Stimulated activated memory B cell treated with anti-CD40 and anti-IgM and Interleukin-4, amounts not matched to agents 10 μg/mL and 1 μg/mL and 100 μg/mL, for 72 hours (primary cell): Measurements from ENCODE around the gene CAB39.

Source experiments
- ATAC-seq: fragments of 150-1000 bp; cut with Tn5 transposase; 2 replicates; pipeline ENCODE4 v1.10.0; 2021
- H3K27ac Mint-ChIP-seq: one replicate; pipeline ENCODE4 v1.8.0; 2022; ENCODE audit warnings: mild to moderate bottlenecking, mixed read lengths
- H3K27me3 Mint-ChIP-seq: one replicate; pipeline ENCODE4 v1.8.0; 2022; ENCODE audit warnings: mixed read lengths
- H3K36me3 Mint-ChIP-seq: one replicate; pipeline ENCODE4 v1.8.0; 2022; ENCODE audit warnings: mixed read lengths
- H3K4me1 Mint-ChIP-seq: one replicate; pipeline ENCODE4 v1.8.0; 2022; ENCODE audit warnings: mixed read lengths
- H3K4me3 Mint-ChIP-seq: one replicate; pipeline ENCODE4 v1.8.0; 2022; ENCODE audit warnings: mild to moderate bottlenecking, moderate library complexity, mixed read lengths
- H3K9me3 Mint-ChIP-seq: one replicate; pipeline ENCODE4 v1.8.0; 2022; ENCODE audit warnings: mixed read lengths

CAB39 gene

GRCh38 chr2:230746213-230746612 is 33.6 kb downstream of the CAB39 start:
- peaks cover 38% of the 10 kb centered on the region for H3K4me1 Mint-ChIP-seq
- no peaks in the 10 kb centered on the region for H3K27me3 Mint-ChIP-seq
- ATAC-seq = no peak
- H3K9me3 Mint-ChIP-seq = no peaks in the 10 kb centered on the region
- peaks cover 30% of the 10 kb centered on the region for H3K36me3 Mint-ChIP-seq
- no peak overlapping the region for H3K27ac Mint-ChIP-seq
- H3K4me3 Mint-ChIP-seq = no peak overlapping the region

- H3K27ac Mint-ChIP-seq = no peak overlapping the region
- no peaks in the 10 kb centered on the region for H3K27me3 Mint-ChIP-seq
- H3K4me3 Mint-ChIP-seq = no peak overlapping the region
- peaks cover 25% of the 10 kb centered on the region for H3K36me3 Mint-ChIP-seq
- no peaks in the 10 kb centered on the region for H3K9me3 Mint-ChIP-seq
- H3K4me1 Mint-ChIP-seq = peaks cover 41% of the 10 kb centered on the region
- no peak for ATAC-seq
Observed at GRCh38 chr2:230748087-230748486, 35.4 kb downstream of the CAB39 start.

GRCh38 chr2:230749111-230749510 is 36.5 kb downstream of the CAB39 start:
- Mint-ChIP-seq H3K27ac (no peak overlapping the region), H3K36me3 (peaks cover 28% of the 10 kb centered on the region), H3K27me3 (no peaks in the 10 kb centered on the region), H3K4me3 (no peak overlapping the region), H3K9me3 (no peaks in the 10 kb centered on the region), H3K4me1 (peaks cover 45% of the 10 kb centered on the region)
- ATAC-seq = no peak

- Mint-ChIP-seq H3K9me3 (no peaks in the 10 kb centered on the region), H3K36me3 (peaks cover 32% of the 10 kb centered on the region), H3K4me1 (peaks cover 65% of the 10 kb centered on the region), H3K27ac (no peak overlapping the region), H3K27me3 (no peaks in the 10 kb centered on the region), H3K4me3 (no peak overlapping the region)
- ATAC-seq = no peak
Observed at GRCh38 chr2:230751062-230751461, 38.4 kb downstream of the CAB39 start.

- Mint-ChIP-seq H3K4me3 (no peak overlapping the region), H3K27ac (no peak overlapping the region), H3K9me3 (no peaks in the 10 kb centered on the region), H3K36me3 (peaks cover 26% of the 10 kb centered on the region), H3K27me3 (no peaks in the 10 kb centered on the region), H3K4me1 (peaks cover 70% of the 10 kb centered on the region)
- ATAC-seq = no peak
Observed at GRCh38 chr2:230754200-230754599, 41.6 kb downstream of the CAB39 start.

- Mint-ChIP-seq H3K4me3 (no peak overlapping the region), H3K36me3 (peaks cover 40% of the 10 kb centered on the region), H3K27me3 (no peaks in the 10 kb centered on the region), H3K27ac (no peak overlapping the region), H3K9me3 (no peaks in the 10 kb centered on the region), H3K4me1 (peaks cover 67% of the 10 kb centered on the region)
- no peak for ATAC-seq
Observed at GRCh38 chr2:230757476-230757875, 44.8 kb downstream of the CAB39 start.

GRCh38 chr2:230758566-230759480 is 46.2 kb downstream of the CAB39 start:
- Mint-ChIP-seq H3K4me1 (peaks cover 60% of the 10 kb centered on the region), H3K9me3 (no peaks in the 10 kb centered on the region), H3K27me3 (no peaks in the 10 kb centered on the region), H3K27ac (peak overlapping the region; percentile 36), H3K4me3 (no peak overlapping the region), H3K36me3 (peaks cover 41% of the 10 kb centered on the region)
- no peak for ATAC-seq

GRCh38 chr2:230759481-230760167 is 47.0 kb downstream of the CAB39 start:
- H3K4me1 Mint-ChIP-seq = peaks cover 52% of the 10 kb centered on the region
- H3K27ac Mint-ChIP-seq = peak overlapping the region; percentile 36
- H3K4me3 Mint-ChIP-seq = no peak overlapping the region

GRCh38 chr2:230761704-230762103 is 49.1 kb downstream of the CAB39 start:
- Mint-ChIP-seq H3K27me3 (no peaks in the 10 kb centered on the region), H3K9me3 (no peaks in the 10 kb centered on the region), H3K36me3 (peaks cover 48% of the 10 kb centered on the region), H3K4me1 (peaks cover 54% of the 10 kb centered on the region), H3K27ac (no peak overlapping the region), H3K4me3 (no peak overlapping the region)
- no peak for ATAC-seq

More at GRCh38 chr2:230759481-230760167, 47.0 kb downstream of the CAB39 start:
- Mint-ChIP-seq H3K36me3 (peaks cover 36% of the 10 kb centered on the region), H3K27me3 (no peaks in the 10 kb centered on the region), H3K9me3 (no peaks in the 10 kb centered on the region)
- no peak for ATAC-seq

- Mint-ChIP-seq H3K4me1 (peaks cover 54% of the 10 kb centered on the region), H3K27ac (peak overlapping the region; percentile 13), H3K27me3 (no peaks in the 10 kb centered on the region), H3K9me3 (no peaks in the 10 kb centered on the region), H3K4me3 (no peak overlapping the region), H3K36me3 (peaks cover 54% of the 10 kb centered on the region)
- ATAC-seq = peak; percentile 59
Observed at GRCh38 chr2:230762317-230762896, 49.8 kb downstream of the CAB39 start.

- no peak for ATAC-seq
- peaks cover 73% of the 10 kb centered on the region for H3K36me3 Mint-ChIP-seq
- no peak overlapping the region for H3K27ac Mint-ChIP-seq
- no peaks in the 10 kb centered on the region for H3K27me3 Mint-ChIP-seq
- H3K9me3 Mint-ChIP-seq = no peaks in the 10 kb centered on the region
- peaks cover 53% of the 10 kb centered on the region for H3K4me1 Mint-ChIP-seq
- no peak overlapping the region for H3K4me3 Mint-ChIP-seq
Observed at GRCh38 chr2:230764346-230764745, 51.7 kb downstream of the CAB39 start.

- no peak overlapping the region for H3K4me3 Mint-ChIP-seq
- H3K27ac Mint-ChIP-seq = peak overlapping the region; percentile 42
- H3K4me1 Mint-ChIP-seq = peaks cover 45% of the 10 kb centered on the region
- ATAC-seq = peak; percentile 61
- H3K9me3 Mint-ChIP-seq = no peaks in the 10 kb centered on the region
- no peaks in the 10 kb centered on the region for H3K27me3 Mint-ChIP-seq
- peaks cover 67% of the 10 kb centered on the region for H3K36me3 Mint-ChIP-seq
Observed at GRCh38 chr2:230765611-230766300, 53.1 kb downstream of the CAB39 start.

- Mint-ChIP-seq H3K9me3 (no peaks in the 10 kb centered on the region), H3K27ac (peak overlapping the region; percentile 42), H3K36me3 (peaks cover 75% of the 10 kb centered on the region), H3K4me1 (peaks cover 55% of the 10 kb centered on the region), H3K27me3 (no peaks in the 10 kb centered on the region), H3K4me3 (no peak overlapping the region)
- ATAC-seq = no peak
Observed at GRCh38 chr2:230767862-230768388, 55.3 kb downstream of the CAB39 start.

- H3K36me3 Mint-ChIP-seq = peaks cover 69% of the 10 kb centered on the region
- H3K27me3 Mint-ChIP-seq = no peaks in the 10 kb centered on the region
- no peaks in the 10 kb centered on the region for H3K9me3 Mint-ChIP-seq
- no peak overlapping the region for H3K4me3 Mint-ChIP-seq
- peak overlapping the region; percentile 65 for H3K27ac Mint-ChIP-seq
- H3K4me1 Mint-ChIP-seq = peaks cover 51% of the 10 kb centered on the region
- no peak for ATAC-seq
Observed at GRCh38 chr2:230770804-230771203, 58.2 kb downstream of the CAB39 start.

GRCh38 chr2:230772156-230772555 is 59.5 kb downstream of the CAB39 start:
- ATAC-seq = no peak
- H3K4me3 Mint-ChIP-seq = no peak overlapping the region
- H3K27me3 Mint-ChIP-seq = no peaks in the 10 kb centered on the region
- peaks cover 57% of the 10 kb centered on the region for H3K36me3 Mint-ChIP-seq
- peaks cover 45% of the 10 kb centered on the region for H3K4me1 Mint-ChIP-seq
- H3K9me3 Mint-ChIP-seq = no peaks in the 10 kb centered on the region
- H3K27ac Mint-ChIP-seq = no peak overlapping the region
